ENCODE data around the gene CDH4. TPM values are rescaled to one million over a fixed set of nuclear protein-coding genes. Genes with fewer than 3 reads are reported as not detected.

Gene CDH4
- total and polyA plus RNA-seq, 2 of the 4 experiments (the other 2 are of a cell fraction), result 1.6 to 3.5 TPM

GRCh38 chr20:61345656-61346055 lies 93.6 kb downstream of the CDH4 start:
- Histone ChIP-seq H4K20me1 (ENCODE audit: insufficient read depth, low read length) (no peaks in the 10 kb centered on the region), H2BK120ac (ENCODE audit: low read depth, low read length) (no peak overlapping the region), H2BK15ac (ENCODE audit: low read depth, low read length) (no peak overlapping the region), H3K4me1 (ENCODE audit: control insufficient read depth, insufficient read depth, low read length) (no peaks in the 10 kb centered on the region), H4K8ac (ENCODE audit: low read depth in 2 of 2, low read length in 2 of 2) (no peak overlapping the region), H3K4me3 (ENCODE audit: insufficient read depth, low read depth, low read length) (no peak overlapping the region), H3K23ac (ENCODE audit: low read depth, low read length) (no peak overlapping the region), H3K9me1 (ENCODE audit: insufficient read depth, low read length) (no peaks in the 10 kb centered on the region), H3K56ac (ENCODE audit: extremely low read depth, insufficient read depth, low read length) (no peak overlapping the region), H3K9me3 (ENCODE audit: control insufficient read depth, insufficient read depth, low read length) (no peaks in the 10 kb centered on the region; the same call in 1 of the 2 replicates), H3K4me2 (ENCODE audit: low read depth, low read length) (no peak overlapping the region), H3K27ac (ENCODE audit: insufficient read depth, low read length) (no peak overlapping the region), H3K36me3 (ENCODE audit: control insufficient read depth, insufficient read depth, low read length) (no peaks in the 10 kb centered on the region), H2AK5ac (ENCODE audit: low read depth, low read length) (no peak overlapping the region), H3K79me1 (ENCODE audit: low read depth in 1 of 2, low read length in 2 of 2) (no peaks in the 10 kb centered on the region; a peak in 1 of 4 replicates), H3K4ac (ENCODE audit: low read depth, low read length) (no peak overlapping the region), H2AK9ac (replicated peaks; ENCODE audit: low read depth, low read length, poor library complexity) (no peak overlapping the region), H3K9ac (ENCODE audit: low read depth, low read length) (no peak overlapping the region), H2BK20ac (ENCODE audit: low read depth, low read length) (no peak overlapping the region), H3K14ac (replicated peaks; ENCODE audit: low read depth, low read length) (no peak overlapping the region), H4K91ac (ENCODE audit: insufficient read depth, low read depth, low read length) (no peak overlapping the region), H4K5ac (ENCODE audit: low read depth, low read length) (no peak overlapping the region), H2BK5ac (ENCODE audit: low read depth, low read length, poor library complexity, severe bottlenecking) (no peak overlapping the region), H3K18ac (ENCODE audit: low read depth, low read length) (no peak overlapping the region), H2AFZ (replicated peaks; ENCODE audit: low read length, poor library complexity) (no peak overlapping the region), H3K27me3 (ENCODE audit: control insufficient read depth, insufficient read depth, low read length) (no peaks in the 10 kb centered on the region)
- intact Hi-C loops (cut with micrococcal nuclease) (no loop called here), dilution Hi-C loops (cut with HindIII; ENCODE audit: low sequenced_read_pairs, unreplicated experiment) (no loop called here), in situ Hi-C loops (cut with MboI; ENCODE audit: low sequenced_read_pairs) (no loop called here)
- TF ChIP-seq BHLHE40 (IDR thresholded peaks at IDR 0.05; ENCODE audit: low read depth, low read length) (no peak), SMC3 (IDR thresholded peaks at IDR 0.05; ENCODE audit: low read depth, low read length) (no peak), ELK1 (IDR thresholded peaks at IDR 0.05; ENCODE audit: borderline replicate concordance, low read depth, low read length) (no peak), POLR2A (IDR thresholded peaks at IDR 0.05; ENCODE audit: low read depth, low read length) (no peak), NFE2L2 (IDR thresholded peaks at IDR 0.05; ENCODE audit: low read depth, low read length) (no peak), MAFK (IDR thresholded peaks at IDR 0.05; ENCODE audit: low read depth, low read length) (no peak), FOS (IDR thresholded peaks at IDR 0.05; ENCODE audit: low read depth, low read length) (no peak), CHD1 (IDR thresholded peaks at IDR 0.05; ENCODE audit: low read depth, low read length) (no peak), CEBPB (IDR thresholded peaks at IDR 0.05; ENCODE audit: low read depth, low read length) (no peak), RCOR1 (IDR thresholded peaks at IDR 0.05; ENCODE audit: insufficient replicate concordance, low read length) (no peak), USF2 (IDR thresholded peaks at IDR 0.05; ENCODE audit: low read depth, low read length) (no peak), MXI1 (IDR thresholded peaks at IDR 0.05; ENCODE audit: borderline replicate concordance, low read depth, low read length) (no peak), MAZ (IDR thresholded peaks at IDR 0.05; ENCODE audit: borderline replicate concordance, low read depth, low read length) (no peak), RFX5 (IDR thresholded peaks at IDR 0.05; ENCODE audit: low read depth, low read length) (no peak)
- WGBS, 2 experiments (ENCODE audit: extremely low coverage in 2 of 2, insufficient read length in 1 of 2), result 77% methylated on average over 4 of the region's 8 CpGs; no CpG with 5 or more reads in 1 of the 2 experiments
- ChIA-PET POLR2A (ENCODE audit: unreplicated experiment) (no interaction called here), CTCF (no interaction called here)
- BruUV-seq (replicated peaks), result no TSS peak
- ATAC-seq (ENCODE audit: low read depth) (no peak), DNase-seq (no peak)

Measured in IMR-90 (cell line).